NB4 (cell line): ENCODE results near the gene INO80E.

ENCODE experiments used
- POLR2A ChIP-seq: IDR thresholded peaks from 2 replicates; pipeline ENCODE4 v1.6.1; 2011; ENCODE audit warnings: mild to moderate bottlenecking; ENCODE audit not compliant: insufficient read length; ENCODE audit errors: extremely low read depth
- TF ChIP-seq, protein P1 (sequence below): IDR thresholded peaks from 2 replicates; pipeline ENCODE4 v1.6.1; 2011; ENCODE audit warnings: low read depth, low read length
- TF ChIP-seq, protein P2 (sequence below): IDR thresholded peaks from one replicate; pipeline ENCODE4 v1.5.1; 2012; ENCODE audit warnings: low read depth, low read length

DNA sequence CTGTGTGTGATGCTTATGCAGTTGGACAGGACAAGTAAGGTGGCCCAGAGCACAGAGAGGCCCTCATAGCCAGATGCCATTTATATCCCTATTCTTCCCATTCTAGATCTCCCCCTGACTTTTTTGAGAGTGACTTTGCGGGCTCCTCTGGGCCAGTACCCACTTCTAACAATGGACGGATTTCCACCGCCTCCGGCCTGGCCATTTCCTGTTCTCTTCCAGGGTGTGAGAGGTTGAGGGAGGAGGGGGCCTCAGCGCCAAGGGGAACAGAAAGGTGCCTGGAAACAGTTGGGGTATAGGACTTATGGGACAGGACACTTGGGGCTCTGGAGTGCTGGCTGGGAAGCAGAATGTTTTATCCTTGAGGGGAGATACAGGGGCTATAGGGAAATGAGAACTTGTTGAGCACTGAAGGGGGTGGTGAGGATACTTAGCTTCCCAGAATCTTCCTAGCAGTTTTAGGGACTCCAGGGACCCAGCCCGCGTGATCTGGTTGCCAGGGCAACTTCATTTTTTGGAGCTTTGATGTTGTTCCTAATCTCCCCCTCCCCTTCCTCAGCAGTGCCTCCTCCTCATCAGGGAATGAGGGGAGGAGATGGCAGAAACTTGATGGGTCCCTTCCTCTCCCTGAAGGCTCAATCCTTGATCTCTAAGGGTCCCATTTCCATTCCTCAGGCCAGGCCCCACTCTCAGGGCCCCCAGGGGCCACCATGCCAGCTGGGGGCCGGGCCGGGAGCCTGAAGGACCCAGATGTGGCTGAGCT lies 18.8 kb upstream of the INO80E start:
- TF ChIP-seq, protein P1, sequence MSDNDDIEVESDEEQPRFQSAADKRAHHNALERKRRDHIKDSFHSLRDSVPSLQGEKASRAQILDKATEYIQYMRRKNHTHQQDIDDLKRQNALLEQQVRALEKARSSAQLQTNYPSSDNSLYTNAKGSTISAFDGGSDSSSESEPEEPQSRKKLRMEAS = no peak
- TF ChIP-seq, protein P2, sequence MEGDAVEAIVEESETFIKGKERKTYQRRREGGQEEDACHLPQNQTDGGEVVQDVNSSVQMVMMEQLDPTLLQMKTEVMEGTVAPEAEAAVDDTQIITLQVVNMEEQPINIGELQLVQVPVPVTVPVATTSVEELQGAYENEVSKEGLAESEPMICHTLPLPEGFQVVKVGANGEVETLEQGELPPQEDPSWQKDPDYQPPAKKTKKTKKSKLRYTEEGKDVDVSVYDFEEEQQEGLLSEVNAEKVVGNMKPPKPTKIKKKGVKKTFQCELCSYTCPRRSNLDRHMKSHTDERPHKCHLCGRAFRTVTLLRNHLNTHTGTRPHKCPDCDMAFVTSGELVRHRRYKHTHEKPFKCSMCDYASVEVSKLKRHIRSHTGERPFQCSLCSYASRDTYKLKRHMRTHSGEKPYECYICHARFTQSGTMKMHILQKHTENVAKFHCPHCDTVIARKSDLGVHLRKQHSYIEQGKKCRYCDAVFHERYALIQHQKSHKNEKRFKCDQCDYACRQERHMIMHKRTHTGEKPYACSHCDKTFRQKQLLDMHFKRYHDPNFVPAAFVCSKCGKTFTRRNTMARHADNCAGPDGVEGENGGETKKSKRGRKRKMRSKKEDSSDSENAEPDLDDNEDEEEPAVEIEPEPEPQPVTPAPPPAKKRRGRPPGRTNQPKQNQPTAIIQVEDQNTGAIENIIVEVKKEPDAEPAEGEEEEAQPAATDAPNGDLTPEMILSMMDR = no peak
- TF ChIP-seq POLR2A = no peak
